ENCODE measurements around the gene CCM2. TPM values are rescaled to one million over a fixed set of nuclear protein-coding genes. Genes with fewer than 3 reads are reported as not detected.
"Not testable (repeated sequence)": the region's sequence is repeated elsewhere in the genome, so short reads cannot be mapped to it uniquely, and the experiment has no call there.

CCM2 gene
- total and polyA plus RNA-seq, 7 donors, result 33.3 to 110 (median 49.9) TPM

DNA sequence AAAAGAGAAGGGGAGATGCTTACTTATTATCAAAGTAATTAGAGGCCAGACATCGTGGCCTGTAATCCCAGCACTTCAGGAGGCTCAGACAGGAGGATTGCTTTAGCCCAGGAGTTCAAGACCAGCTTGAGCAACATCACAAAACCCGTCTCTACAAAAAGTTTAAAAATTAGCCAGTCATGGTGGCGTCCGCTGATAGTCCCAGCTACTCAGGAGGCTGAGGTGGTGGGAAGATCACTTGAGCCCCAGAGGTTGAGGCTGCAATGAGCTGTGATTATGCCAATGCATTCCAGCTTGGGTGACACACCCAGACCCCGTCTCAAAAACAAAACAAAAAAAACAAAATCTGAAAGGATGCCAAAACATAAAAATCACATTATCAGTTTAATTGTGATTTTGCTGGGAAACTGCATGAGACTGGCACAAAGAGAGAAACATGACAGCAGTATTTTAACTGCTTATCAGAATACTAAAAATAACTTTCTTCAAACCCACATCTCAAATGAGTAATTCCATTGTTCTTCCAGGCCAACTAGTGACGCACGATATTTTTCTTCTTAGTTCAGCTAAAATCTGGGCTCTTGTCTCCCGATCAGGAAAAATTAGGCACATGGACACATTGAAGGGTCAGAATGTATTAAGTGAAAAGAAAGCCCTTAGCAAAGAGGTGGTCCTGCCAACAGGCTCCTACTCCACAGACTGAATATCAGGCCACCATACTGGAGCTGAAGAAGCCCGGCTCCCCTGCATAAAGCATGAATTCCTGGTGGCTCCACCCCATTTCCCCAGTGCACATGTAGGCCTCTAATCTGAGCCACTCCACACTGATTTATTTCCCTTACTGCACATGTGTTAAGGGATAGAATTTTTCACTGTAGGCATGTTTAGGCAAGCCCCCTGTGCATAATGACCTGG is 9.6 kb upstream of the CCM2 start:
- H3K27ac ChIP-seq, result no peak overlapping the region
- TF ChIP-seq, protein P1, sequence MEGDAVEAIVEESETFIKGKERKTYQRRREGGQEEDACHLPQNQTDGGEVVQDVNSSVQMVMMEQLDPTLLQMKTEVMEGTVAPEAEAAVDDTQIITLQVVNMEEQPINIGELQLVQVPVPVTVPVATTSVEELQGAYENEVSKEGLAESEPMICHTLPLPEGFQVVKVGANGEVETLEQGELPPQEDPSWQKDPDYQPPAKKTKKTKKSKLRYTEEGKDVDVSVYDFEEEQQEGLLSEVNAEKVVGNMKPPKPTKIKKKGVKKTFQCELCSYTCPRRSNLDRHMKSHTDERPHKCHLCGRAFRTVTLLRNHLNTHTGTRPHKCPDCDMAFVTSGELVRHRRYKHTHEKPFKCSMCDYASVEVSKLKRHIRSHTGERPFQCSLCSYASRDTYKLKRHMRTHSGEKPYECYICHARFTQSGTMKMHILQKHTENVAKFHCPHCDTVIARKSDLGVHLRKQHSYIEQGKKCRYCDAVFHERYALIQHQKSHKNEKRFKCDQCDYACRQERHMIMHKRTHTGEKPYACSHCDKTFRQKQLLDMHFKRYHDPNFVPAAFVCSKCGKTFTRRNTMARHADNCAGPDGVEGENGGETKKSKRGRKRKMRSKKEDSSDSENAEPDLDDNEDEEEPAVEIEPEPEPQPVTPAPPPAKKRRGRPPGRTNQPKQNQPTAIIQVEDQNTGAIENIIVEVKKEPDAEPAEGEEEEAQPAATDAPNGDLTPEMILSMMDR (IDR thresholded peaks at IDR 0.05), result no peak
- H3K36me3 ChIP-seq (ENCODE audit: insufficient read depth in 1 of 2, low read depth in 1 of 2), result peaks cover 0 to 5% of the 10 kb centered on the region in 2 donors
- no peak for ATAC-seq
- 73 to 75% (median 73%) methylated on average over 9 of the region's 9 CpGs for WGBS, 3 donors
- H3K4me3 ChIP-seq, result no peak overlapping the region
- DNase-seq, result no peak
- peaks cover 8% of the 10 kb centered on the region for H3K4me1 ChIP-seq
- intact Hi-C loops (cut with DNase I), result no loop called here
- H3K27me3 ChIP-seq (ENCODE audit: insufficient read depth in 3 of 3, low read length in 2 of 3), result no peaks in the 10 kb centered on the region
- H3K9me3 ChIP-seq, result no peaks in the 10 kb centered on the region

DNA sequence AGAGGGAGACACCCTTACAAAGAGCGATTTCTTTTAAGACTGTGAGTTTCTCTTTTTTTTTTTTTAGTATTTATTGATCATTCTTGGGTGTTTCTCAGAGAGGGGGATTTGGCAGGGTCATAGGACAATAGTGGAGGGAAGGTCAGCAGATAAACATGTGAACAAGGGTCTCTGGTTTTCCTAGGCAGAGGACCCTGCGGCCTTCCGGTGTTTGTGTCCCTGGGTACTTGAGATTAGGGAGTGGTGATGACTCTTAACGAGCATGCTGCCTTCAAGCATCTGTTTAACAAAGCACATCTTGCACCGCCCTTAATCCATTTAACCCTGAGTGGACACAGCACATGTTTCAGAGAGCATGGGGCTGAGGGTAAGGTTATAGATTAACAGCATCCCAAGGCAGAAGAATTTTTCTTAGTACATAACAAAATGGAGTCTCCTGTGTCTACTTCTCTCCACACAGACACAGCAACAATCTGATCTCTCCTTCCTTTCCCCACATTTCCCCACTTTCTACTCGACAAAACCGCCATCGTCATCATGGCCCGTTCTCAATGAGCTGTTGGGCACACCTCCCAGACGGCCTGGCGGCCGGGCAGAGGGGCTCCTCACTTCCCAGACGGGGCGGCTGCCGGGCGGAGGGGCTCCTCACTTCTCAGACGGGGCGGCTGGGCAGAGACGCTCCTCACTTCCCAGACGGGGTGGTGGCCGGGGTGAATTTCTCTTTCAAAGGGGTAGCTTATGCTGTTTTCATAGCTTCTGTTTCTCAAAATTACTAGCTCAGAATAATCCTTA is 7.8 kb upstream of the CCM2 start:
- 86 to 89% (median 86%) methylated on average over 11 to 19 of the region's 21 CpGs for WGBS, 3 donors
- DNase-seq, ATAC-seq: not testable (repeated sequence)

DNA sequence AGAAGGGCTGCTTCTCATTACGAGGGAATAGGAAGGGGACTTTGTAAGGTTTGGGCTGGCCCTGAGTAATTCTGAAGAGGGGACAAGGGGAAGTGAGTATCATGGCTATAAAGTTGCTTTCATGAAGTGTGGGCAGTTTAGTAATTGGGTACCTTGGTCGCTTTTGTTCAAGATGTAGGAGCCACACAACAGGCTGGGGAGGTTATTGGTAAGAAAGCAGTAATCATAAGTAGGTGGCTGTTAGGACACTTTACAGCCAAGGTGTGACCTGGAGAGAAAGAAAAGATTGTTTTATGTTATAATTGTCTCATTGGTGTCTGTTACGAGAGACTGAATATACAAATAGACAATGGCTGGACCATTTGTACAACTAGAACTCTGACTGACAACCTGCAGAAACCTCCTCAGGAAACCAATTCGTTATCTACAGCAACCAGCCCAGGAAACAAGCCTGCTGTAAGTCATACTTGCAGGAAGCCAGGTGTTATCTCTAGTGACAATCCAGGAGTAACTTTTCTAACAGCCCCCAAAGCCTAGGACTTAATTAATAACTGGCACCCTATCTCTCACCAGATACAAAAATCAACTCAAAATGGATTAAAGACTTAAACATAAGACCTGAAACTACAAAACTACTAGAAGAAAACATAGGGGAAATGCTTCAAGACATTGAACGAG is 5.0 kb upstream of the CCM2 start:
- DNase-seq (no peak), ATAC-seq (no peak)
- no peaks in the 10 kb centered on the region for H3K4me1 ChIP-seq
- WGBS, 3 donors, result 79 to 84% (median 83%) methylated on average over 5 of the region's 5 CpGs
- no peaks in the 10 kb centered on the region for H3K27me3 ChIP-seq (ENCODE audit: insufficient read depth in 3 of 3, low read length in 2 of 3)
- no peak overlapping the region for H3K4me3 ChIP-seq
- no peaks in the 10 kb centered on the region for H3K36me3 ChIP-seq (ENCODE audit: insufficient read depth in 1 of 2, low read depth in 1 of 2)
- no peaks in the 10 kb centered on the region for H3K9me3 ChIP-seq
- intact Hi-C loops (cut with DNase I), result no loop called here
- no peak overlapping the region for H3K27ac ChIP-seq
- TF ChIP-seq, protein P1 (IDR thresholded peaks at IDR 0.05), result no peak

More for the DNA sequence above, 7.8 kb upstream of the CCM2 start:
- H3K9me3 ChIP-seq; H3K4me3 ChIP-seq; H3K27ac ChIP-seq; H3K27me3 ChIP-seq (ENCODE audit: insufficient read depth in 3 of 3, low read length in 2 of 3); H3K4me1 ChIP-seq; H3K36me3 ChIP-seq (ENCODE audit: insufficient read depth in 1 of 2, low read depth in 1 of 2); intact Hi-C loops (cut with DNase I): not testable (repeated sequence)

DNA sequence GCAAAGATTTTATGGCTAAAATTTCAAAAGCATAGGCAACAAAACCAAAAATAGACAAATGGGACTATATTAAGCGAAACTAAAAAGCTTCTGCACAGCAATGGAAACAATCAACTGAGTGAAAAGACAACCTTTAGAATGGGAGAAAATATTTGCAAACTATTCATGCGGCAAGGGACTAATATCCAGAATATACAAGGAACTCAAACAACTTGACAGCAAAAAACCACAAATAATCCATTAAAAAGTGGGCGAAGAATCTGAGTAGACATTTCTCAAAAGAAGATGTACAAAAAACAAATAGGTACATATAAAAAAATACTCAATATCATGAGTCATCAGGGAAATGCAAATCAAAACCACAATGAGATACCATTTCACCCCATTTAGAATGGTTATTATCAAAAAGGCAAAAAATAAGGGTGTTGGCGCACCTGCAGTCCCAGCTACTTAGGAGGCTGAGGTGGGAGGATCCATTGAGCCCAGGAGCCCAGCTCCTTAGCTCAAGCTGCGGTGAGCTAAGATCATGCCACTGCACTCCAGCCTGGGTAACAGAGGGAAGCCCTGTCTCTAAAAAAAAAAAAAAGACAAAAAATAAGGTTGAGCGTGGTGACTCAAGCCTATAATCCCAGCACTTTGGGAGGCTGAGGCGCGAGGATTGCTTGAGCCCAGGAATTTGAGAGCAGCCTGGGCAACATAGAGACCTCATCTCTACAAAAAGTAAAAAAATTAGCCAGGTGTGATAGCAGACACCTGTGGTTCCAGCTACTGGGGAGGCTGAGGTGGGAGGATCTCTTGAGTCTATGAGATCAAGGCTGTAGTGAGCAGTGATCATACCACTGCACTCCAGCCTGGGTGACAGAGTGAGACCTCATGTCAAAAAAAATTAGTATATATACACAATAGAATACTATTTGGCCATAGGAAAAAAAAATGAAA is 4.2 kb upstream of the CCM2 start:
- intact Hi-C loops (cut with DNase I), result no loop called here
- no peak for DNase-seq
- Histone ChIP-seq H3K4me1 (no peaks in the 10 kb centered on the region), H3K4me3 (no peak overlapping the region), H3K36me3 (ENCODE audit: insufficient read depth in 1 of 2, low read depth in 1 of 2) (no peaks in the 10 kb centered on the region), H3K9me3 (no peaks in the 10 kb centered on the region), H3K27me3 (ENCODE audit: insufficient read depth in 3 of 3, low read length in 2 of 3) (no peaks in the 10 kb centered on the region), H3K27ac (no peak overlapping the region)
- TF ChIP-seq, protein P1 (IDR thresholded peaks at IDR 0.05), result no peak
- WGBS, 3 donors, result 94 to 97% (median 95%) methylated on average over 8 of the region's 8 CpGs
- no peak for ATAC-seq
